Kidney (tissue), 14 donors: ENCODE data around the gene NAP1L4. TPM values are rescaled to one million over a fixed set of nuclear protein-coding genes. Genes with fewer than 3 reads are reported as not detected.

ENCODE experiments used
- DNase-seq, 5 donors: peaks; one replicate each; pipeline ENCODE4 v3.0.0-alpha.2; 2013 to 2020
- FAIRE-seq: peaks from 2 replicates; lab custom pipeline; 2012; peaks lifted over from hg19 to GRCh38; lab: Jason Lieb, UNC
- H3K27ac ChIP-seq, 2 donors: one replicate each; pipeline ENCODE4 v1.7.0; 2013; ENCODE audit warnings: low read depth in 2 of 2, low read length in 2 of 2, inconsistent platforms in 1 of 2
- H3K27me3 ChIP-seq: one replicate; pipeline ENCODE4 v1.7.1; 2013; ENCODE audit warnings: low read length, inconsistent platforms; ENCODE audit not compliant: control insufficient read depth, insufficient read depth
- H3K36me3 ChIP-seq, 3 donors: one replicate each; pipeline versions ENCODE4 v1.7.0 to v1.7.1; 2013; ENCODE audit warnings: low read length in 3 of 3, control low read depth in 1 of 3, inconsistent platforms in 1 of 3; ENCODE audit not compliant: insufficient read depth in 3 of 3, control insufficient read depth in 2 of 3
- H3K4me1 ChIP-seq, 3 donors: one replicate each; pipeline versions ENCODE4 v1.7.0 to v1.7.1; 2013; ENCODE audit warnings: low read length in 3 of 3, inconsistent platforms in 1 of 3, low read depth in 1 of 3; ENCODE audit not compliant: control insufficient read depth in 2 of 3, insufficient read depth in 2 of 3
- H3K4me3 ChIP-seq, 3 donors: one replicate each; pipeline versions ENCODE4 v1.7.0 to v1.8.1; 2013; ENCODE audit warnings: low read length in 3 of 3, control low read depth in 1 of 3, inconsistent platforms in 1 of 3
- H3K9ac ChIP-seq, 3 donors: one replicate each; pipeline versions ENCODE4 v1.7.0 to v1.7.1; 2013; ENCODE audit warnings: low read length in 3 of 3, control low read depth in 1 of 3, inconsistent platforms in 1 of 3
- H3K9me3 ChIP-seq, 3 donors: one replicate each; pipeline versions ENCODE4 v1.7.0 to v1.7.1; 2013; ENCODE audit warnings: low read length in 3 of 3, control low read depth in 1 of 3, inconsistent platforms in 1 of 3; ENCODE audit not compliant: control insufficient read depth in 2 of 3, insufficient read depth in 1 of 3
- intact Hi-C: fragments of 100-400 bp; cut with DNase I; formaldehyde crosslinking; loops from one replicate; pipeline ENCODE4 v1.11.1; 2022
- polyA plus RNA-seq: library from polyadenylated mRNA; stranded (reverse); fragments of 350-450 nt; fragmentation: Illumina TruSeq; extraction: RNeasy Lipid Tissue Mini Kit (QIAGEN cat#74804); gene quantifications from one replicate; pipeline ENCODE4 v1.2.3, GENCODE V29; 2014; ENCODE audit warnings: low read depth, low replicate concordance; ENCODE audit not compliant: insufficient read depth
- total RNA-seq: library from RNA; stranded (reverse); fragmentation: NEBNext Ultra II Directional; extraction: Animal tissue kit (Norgen Biotek cat#: 25700); gene quantifications from one replicate; pipeline ENCODE4 v1.2.1, GENCODE V29; 2021
- TF ChIP-seq, protein P1 (sequence below): IDR thresholded peaks from 3 replicates; pipeline ENCODE4 v1.5.1; 2012; ENCODE audit warnings: mild to moderate bottlenecking, moderate library complexity, borderline replicate concordance; ENCODE audit not compliant: insufficient read depth; ENCODE audit errors: extremely low read depth
- donor health status: control.
- donor health status: control.
- donor health status: control.
- donor health status: control.
- donor health status: control.
- donor health status: DM: yes; HTN: yes; CAD: no.
- donor health status: Normal renal cell carcinoma (clear cell type).

Gene NAP1L4
- total and polyA plus RNA-seq, 2 donors from 2014 or later: 120 to 133 TPM

GRCh38 chr11:3022982-3023381, 30.9 kb upstream of the NAP1L4 start:
- Histone ChIP-seq H3K27ac (peak overlapping the region in 1 of 2 donors; percentile 21), H3K27me3 (no peaks in the 10 kb centered on the region), H3K4me3 (no peak overlapping the region), H3K36me3 (peaks cover 0 to 34% (median 28%) of the 10 kb centered on the region in 3 donors), H3K9ac (no peak overlapping the region), H3K4me1 (peaks cover 0 to 16% (median 4%) of the 10 kb centered on the region in 3 donors), H3K9me3 (no peaks in the 10 kb centered on the region)
- DNase-seq: no peak
- TF ChIP-seq, protein P1, sequence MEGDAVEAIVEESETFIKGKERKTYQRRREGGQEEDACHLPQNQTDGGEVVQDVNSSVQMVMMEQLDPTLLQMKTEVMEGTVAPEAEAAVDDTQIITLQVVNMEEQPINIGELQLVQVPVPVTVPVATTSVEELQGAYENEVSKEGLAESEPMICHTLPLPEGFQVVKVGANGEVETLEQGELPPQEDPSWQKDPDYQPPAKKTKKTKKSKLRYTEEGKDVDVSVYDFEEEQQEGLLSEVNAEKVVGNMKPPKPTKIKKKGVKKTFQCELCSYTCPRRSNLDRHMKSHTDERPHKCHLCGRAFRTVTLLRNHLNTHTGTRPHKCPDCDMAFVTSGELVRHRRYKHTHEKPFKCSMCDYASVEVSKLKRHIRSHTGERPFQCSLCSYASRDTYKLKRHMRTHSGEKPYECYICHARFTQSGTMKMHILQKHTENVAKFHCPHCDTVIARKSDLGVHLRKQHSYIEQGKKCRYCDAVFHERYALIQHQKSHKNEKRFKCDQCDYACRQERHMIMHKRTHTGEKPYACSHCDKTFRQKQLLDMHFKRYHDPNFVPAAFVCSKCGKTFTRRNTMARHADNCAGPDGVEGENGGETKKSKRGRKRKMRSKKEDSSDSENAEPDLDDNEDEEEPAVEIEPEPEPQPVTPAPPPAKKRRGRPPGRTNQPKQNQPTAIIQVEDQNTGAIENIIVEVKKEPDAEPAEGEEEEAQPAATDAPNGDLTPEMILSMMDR: no peak
- intact Hi-C loops: no loop called here
- FAIRE-seq: no peak

- no peaks in the 10 kb centered on the region for H3K9me3 ChIP-seq
- intact Hi-C loops: no loop called here
- peak in 1 of 5 donors; percentile 41 for DNase-seq
- H3K36me3 ChIP-seq: peaks cover 0 to 39% (median 31%) of the 10 kb centered on the region in 3 donors
- H3K27me3 ChIP-seq: no peaks in the 10 kb centered on the region
- TF ChIP-seq, protein P1: no peak
- peaks cover 0 to 16% (median 4%) of the 10 kb centered on the region in 3 donors for H3K4me1 ChIP-seq
- H3K9ac ChIP-seq: no peak overlapping the region
- H3K4me3 ChIP-seq: no peak overlapping the region
- no peak for FAIRE-seq
- peak overlapping the region in 1 of 2 donors; percentile 21 for H3K27ac ChIP-seq
Observed at GRCh38 chr11:3022300-3022967, 30.3 kb upstream of the NAP1L4 start.

DNA sequence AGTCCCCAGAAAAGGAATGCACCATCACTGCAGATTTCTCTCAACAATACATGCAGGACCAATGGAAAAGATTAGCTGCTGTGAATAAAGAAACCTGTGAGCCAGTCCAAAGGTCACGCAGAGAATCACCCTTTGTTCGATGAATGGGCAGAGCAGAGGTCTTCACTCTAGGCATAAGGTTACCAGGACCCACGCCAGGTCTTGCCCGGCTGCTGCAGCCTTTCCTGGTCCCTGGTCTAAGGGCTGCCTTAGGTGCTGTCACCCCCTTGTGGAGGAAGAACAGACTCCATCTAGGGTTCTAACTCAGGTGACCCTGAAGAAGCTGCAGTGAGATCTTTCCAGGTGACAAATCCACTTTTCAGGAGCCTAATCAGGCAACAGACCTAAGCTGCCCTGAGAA, 29.0 kb upstream of the NAP1L4 start:
- intact Hi-C loops: no loop called here
- peak in 4 of 5 donors; percentile 40 to 73 (median 48) for DNase-seq
- Histone ChIP-seq H3K36me3 (peaks cover 0 to 34% (median 27%) of the 10 kb centered on the region in 3 donors), H3K9me3 (no peaks in the 10 kb centered on the region), H3K4me1 (peaks cover 0 to 16% (median 4%) of the 10 kb centered on the region in 3 donors), H3K9ac (no peak overlapping the region), H3K27me3 (no peaks in the 10 kb centered on the region), H3K4me3 (no peak overlapping the region), H3K27ac (no peak overlapping the region)
- TF ChIP-seq, protein P1: peak; percentile 77
- no peak for FAIRE-seq
